AG09319 (cell line): ENCODE data around the gene SYAP1.

ENCODE experiments used
- DNase-seq: peaks from one replicate; pipeline ENCODE4 v3.0.0-alpha.2; 2010; ENCODE audit warnings: low read depth; ENCODE audit errors: extremely low read depth
- CTCF ChIP-seq: IDR thresholded peaks from 2 replicates; pipeline ENCODE4 v1.5.1; 2011; ENCODE audit warnings: low read depth, mild to moderate bottlenecking, inconsistent platforms, low read length, moderate library complexity

Gene SYAP1

GRCh38 chrX:16797358-16797757 is 77.9 kb downstream of the SYAP1 start:
- DNase-seq, result no peak
- TF ChIP-seq CTCF, result no peak

GRCh38 chrX:16797841-16798240 is 78.4 kb downstream of the SYAP1 start:
- no peak for TF ChIP-seq CTCF
- no peak for DNase-seq

GRCh38 chrX:16804923-16805464 is 85.6 kb downstream of the SYAP1 start:
- DNase-seq, result no peak
- TF ChIP-seq CTCF, result no peak

GRCh38 chrX:16807548-16807947 is 88.1 kb downstream of the SYAP1 start:
- no peak for DNase-seq
- peak; percentile 63 for TF ChIP-seq CTCF

GRCh38 chrX:16807976-16808542 is 88.6 kb downstream of the SYAP1 start:
- no peak for TF ChIP-seq CTCF

GRCh38 chrX:16814597-16814996 is 95.2 kb downstream of the SYAP1 start:
- no peak for TF ChIP-seq CTCF
- no peak for DNase-seq

More at GRCh38 chrX:16807976-16808542, 88.6 kb downstream of the SYAP1 start:
- DNase-seq, result no peak
